ENCODE data around the gene RAD21L1.
"Not testable (repeated sequence)": the region's sequence is repeated elsewhere in the genome, so short reads cannot be mapped to it uniquely, and the experiment has no call there.

Gene RAD21L1

DNA sequence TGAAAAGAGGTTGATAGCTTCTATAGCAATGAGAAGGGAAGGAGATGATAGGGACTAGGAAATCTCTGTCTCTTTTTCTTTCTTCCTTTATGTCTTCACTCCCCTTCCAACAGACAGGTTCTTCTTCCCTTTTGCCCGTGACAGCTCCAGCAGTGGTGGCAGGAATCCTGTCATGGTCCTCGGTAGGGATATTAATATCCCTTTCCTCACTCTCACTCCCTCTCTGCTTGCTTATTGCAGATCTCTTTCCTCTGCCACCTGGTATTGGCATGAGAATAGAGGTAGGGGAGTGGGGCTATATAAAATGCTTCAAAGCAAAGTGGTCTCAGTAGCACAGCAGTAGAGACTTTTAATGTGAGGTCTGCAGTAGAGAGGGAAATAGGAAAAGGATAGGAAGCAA, 19.7 kb downstream of the RAD21L1 start:
- H3K4me3 ChIP-seq, result no peak overlapping the region
- H3K27ac ChIP-seq, result no peak overlapping the region
- no peak for DNase-seq (ENCODE audit: low spot score)
- TF ChIP-seq, protein P1, sequence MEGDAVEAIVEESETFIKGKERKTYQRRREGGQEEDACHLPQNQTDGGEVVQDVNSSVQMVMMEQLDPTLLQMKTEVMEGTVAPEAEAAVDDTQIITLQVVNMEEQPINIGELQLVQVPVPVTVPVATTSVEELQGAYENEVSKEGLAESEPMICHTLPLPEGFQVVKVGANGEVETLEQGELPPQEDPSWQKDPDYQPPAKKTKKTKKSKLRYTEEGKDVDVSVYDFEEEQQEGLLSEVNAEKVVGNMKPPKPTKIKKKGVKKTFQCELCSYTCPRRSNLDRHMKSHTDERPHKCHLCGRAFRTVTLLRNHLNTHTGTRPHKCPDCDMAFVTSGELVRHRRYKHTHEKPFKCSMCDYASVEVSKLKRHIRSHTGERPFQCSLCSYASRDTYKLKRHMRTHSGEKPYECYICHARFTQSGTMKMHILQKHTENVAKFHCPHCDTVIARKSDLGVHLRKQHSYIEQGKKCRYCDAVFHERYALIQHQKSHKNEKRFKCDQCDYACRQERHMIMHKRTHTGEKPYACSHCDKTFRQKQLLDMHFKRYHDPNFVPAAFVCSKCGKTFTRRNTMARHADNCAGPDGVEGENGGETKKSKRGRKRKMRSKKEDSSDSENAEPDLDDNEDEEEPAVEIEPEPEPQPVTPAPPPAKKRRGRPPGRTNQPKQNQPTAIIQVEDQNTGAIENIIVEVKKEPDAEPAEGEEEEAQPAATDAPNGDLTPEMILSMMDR (IDR thresholded peaks at IDR 0.05), result no peak

GRCh38 chr20:1247689-1248088, 21.8 kb downstream of the RAD21L1 start:
- no peak overlapping the region for H3K27ac ChIP-seq
- TF ChIP-seq, protein P1 (IDR thresholded peaks at IDR 0.05), result no peak
- no peak overlapping the region for H3K4me3 ChIP-seq
- no peak for DNase-seq (ENCODE audit: low spot score)

GRCh38 chr20:1250282-1250681, 24.4 kb downstream of the RAD21L1 start:
- not testable (repeated sequence) for H3K27ac ChIP-seq; DNase-seq (ENCODE audit: low spot score); H3K4me3 ChIP-seq

- Histone ChIP-seq H3K4me3 (no peak overlapping the region), H3K27ac (no peak overlapping the region)
- TF ChIP-seq, protein P1 (IDR thresholded peaks at IDR 0.05), result no peak
- DNase-seq (ENCODE audit: low spot score), result no peak
Observed at GRCh38 chr20:1252416-1252815, 26.6 kb downstream of the RAD21L1 start.

- Histone ChIP-seq H3K4me3 (no peak overlapping the region), H3K27ac (no peak overlapping the region)
- TF ChIP-seq, protein P1 (IDR thresholded peaks at IDR 0.05), result no peak
- DNase-seq (ENCODE audit: low spot score), result no peak
Observed at GRCh38 chr20:1254254-1254653, 28.4 kb downstream of the RAD21L1 start.

DNA sequence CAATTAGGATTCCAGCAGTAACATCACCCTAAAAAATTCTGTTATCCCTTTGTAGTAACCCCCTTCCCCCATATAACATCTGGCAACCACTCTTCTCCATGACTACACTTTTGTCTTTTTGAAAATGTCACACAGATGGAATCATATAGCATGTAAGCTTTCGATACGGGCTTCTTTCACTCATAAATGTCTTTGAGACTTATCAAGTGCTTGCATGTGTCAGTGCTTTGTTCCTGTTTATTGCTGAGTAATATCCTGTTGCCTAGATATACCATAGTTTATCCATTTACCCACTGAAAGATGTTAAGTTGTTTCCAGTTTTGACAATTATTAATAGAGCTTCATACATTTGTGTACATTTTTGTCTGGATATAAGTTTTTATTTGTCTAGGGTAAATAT, 29.8 kb downstream of the RAD21L1 start:
- Histone ChIP-seq H3K27ac (no peak overlapping the region), H3K4me3 (no peak overlapping the region)
- no peak for DNase-seq (ENCODE audit: low spot score)
- TF ChIP-seq, protein P1 (IDR thresholded peaks at IDR 0.05), result no peak

DNA sequence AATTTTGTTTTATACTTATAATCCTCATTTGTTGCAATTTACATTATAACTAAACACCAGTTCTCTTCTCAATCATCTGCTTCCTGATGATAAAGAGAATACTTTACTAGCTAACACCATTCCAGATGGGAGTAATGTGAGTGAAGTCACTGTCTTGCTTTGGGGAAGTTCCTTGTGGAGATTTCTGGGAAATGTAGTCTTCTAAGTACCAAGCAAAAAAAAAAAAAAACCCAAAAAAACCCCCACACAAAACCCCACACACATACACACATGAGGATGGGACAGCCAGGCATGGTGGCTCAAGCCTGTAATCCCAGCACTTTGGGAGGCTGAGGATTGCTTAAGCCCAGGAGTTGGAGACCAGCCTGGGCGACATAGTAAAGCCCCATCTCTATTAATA, 38.0 kb downstream of the RAD21L1 start:
- H3K27ac ChIP-seq, result no peak overlapping the region
- DNase-seq (ENCODE audit: low spot score), result no peak
- no peak overlapping the region for H3K4me3 ChIP-seq
- TF ChIP-seq, protein P1 (IDR thresholded peaks at IDR 0.05), result no peak

DNA sequence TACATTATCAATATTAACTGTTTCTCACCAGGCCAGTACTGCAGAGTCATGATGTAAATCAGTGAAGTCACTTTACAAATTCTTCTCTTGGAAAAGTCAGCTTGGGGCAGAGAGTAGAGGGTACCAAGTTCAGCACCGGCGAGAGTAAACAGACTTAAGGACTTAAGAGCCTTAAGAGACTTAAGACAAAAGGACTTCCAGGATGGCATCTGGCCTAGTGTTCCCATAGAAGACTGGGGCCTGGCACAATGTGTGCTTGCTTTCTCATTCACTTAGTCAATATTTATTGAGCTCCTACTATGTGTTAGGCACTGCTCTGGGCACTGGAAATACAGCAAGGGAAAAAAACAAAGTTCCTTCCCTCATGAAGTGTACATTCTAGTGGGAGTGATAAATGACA, 38.9 kb downstream of the RAD21L1 start:
- no peak overlapping the region for H3K27ac ChIP-seq
- TF ChIP-seq, protein P1 (IDR thresholded peaks at IDR 0.05), result no peak
- no peak for DNase-seq (ENCODE audit: low spot score)
- no peak overlapping the region for H3K4me3 ChIP-seq

Measured in coronary artery (tissue), 2 donors.